HEK293 (cell line): ENCODE results near the gene GRHL3.

Experiments used
- CTCF ChIA-PET: fragments of 350-600 bp; formaldehyde crosslinking; extraction: SDS; loops from one replicate; lab custom pipeline; 2021; ENCODE audit warnings: antibody characterized with exemption; lab: Yijun Ruan, JAX
- POLR2A ChIA-PET: fragments of 300-600 bp; formaldehyde crosslinking; extraction: SDS; loops from one replicate; lab custom pipeline; 2020; ENCODE audit warnings: antibody characterized with exemption, inconsistent platforms; lab: Yijun Ruan, JAX
- H3K27ac ChIP-seq: fragments of 200-500 bp; sonication (Bioruptor generic); 2 replicates; pipeline ENCODE4 v1.5.1; 2014; ENCODE audit warnings: low read depth, low read length, control low read depth, inconsistent platforms; ENCODE audit errors: extremely low read depth
- H3K36me3 ChIP-seq, 2 experiments: fragments of 200-500 bp in 1 of 2; sonication (Bioruptor generic) in 1 of 2; 1 replicate in 1 of 2; 2 replicates in 1 of 2; pipeline ENCODE4 v1.5.1; 2014 to 2017; ENCODE audit warnings: inconsistent platforms in 2 of 2, low read length in 2 of 2; ENCODE audit not compliant: control insufficient read depth in 2 of 2, insufficient read depth in 1 of 2
- H3K4me1 ChIP-seq: fragments of 200-500 bp; sonication (Bioruptor generic); 2 replicates; pipeline ENCODE4 v1.5.1; 2014; ENCODE audit warnings: mild to moderate bottlenecking, low read length, inconsistent platforms; ENCODE audit not compliant: control insufficient read depth, insufficient read depth
- H3K4me3 ChIP-seq: 2 replicates; pipeline ENCODE4 v1.5.1; 2011; ENCODE audit warnings: low read depth, mild to moderate bottlenecking, control low read depth, low read length, moderate library complexity
- H3K9me3 ChIP-seq: fragments of 200-500 bp; sonication (Bioruptor generic); 2 replicates; pipeline ENCODE4 v1.5.1; 2014; ENCODE audit warnings: low read depth, low read length, inconsistent platforms; ENCODE audit not compliant: control insufficient read depth, insufficient read depth
- SCRT2 ChIP-seq: fragments of 450-650 bp; formaldehyde crosslinking; IDR thresholded peaks from 2 replicates; pipeline ENCODE4 v1.5.1; 2016; ENCODE audit warnings: missing biosample characterization, missing genetic modification characterization
- ZEB2 ChIP-seq: fragments of 450-650 bp; formaldehyde crosslinking; IDR thresholded peaks from 2 replicates; pipeline ENCODE4 v1.5.1; 2016; ENCODE audit warnings: missing biosample characterization, missing genetic modification characterization
- ZIC2 ChIP-seq: fragments of 450-650 bp; formaldehyde crosslinking; IDR thresholded peaks from 2 replicates; pipeline ENCODE4 v1.5.1; 2016; ENCODE audit warnings: missing biosample characterization, missing genetic modification characterization
- ZNF175 ChIP-seq: fragments of 450-650 bp; formaldehyde crosslinking; IDR thresholded peaks from 2 replicates; pipeline ENCODE4 v1.5.1; 2016; ENCODE audit warnings: missing biosample characterization, missing genetic modification characterization
- ZNF510 ChIP-seq: fragments of 450-650 bp; formaldehyde crosslinking; IDR thresholded peaks from 2 replicates; pipeline ENCODE4 v1.5.1; 2018; ENCODE audit warnings: mild to moderate bottlenecking, missing genetic modification characterization, missing biosample characterization; ENCODE audit not compliant: insufficient replicate concordance
- ZNF549 ChIP-seq: fragments of 450-650 bp; IDR thresholded peaks from 2 replicates; pipeline ENCODE4 v1.5.1; 2018; ENCODE audit warnings: missing biosample characterization, missing genetic modification characterization, mild to moderate bottlenecking, inconsistent platforms, moderate library complexity
- ZNF623 ChIP-seq: fragments of 450-650 bp; formaldehyde crosslinking; IDR thresholded peaks from 2 replicates; pipeline ENCODE4 v1.5.1; 2016; ENCODE audit warnings: missing biosample characterization, missing genetic modification characterization
- TF ChIP-seq, protein P1 (sequence below): fragments of 450-650 bp; formaldehyde crosslinking; conservative IDR thresholded peaks from 2 replicates; pipeline ENCODE4 v1.5.1; 2016; ENCODE audit warnings: low read depth, missing biosample characterization, missing genetic modification characterization
- TF ChIP-seq, protein P2 (sequence below): fragments of 450-650 bp; formaldehyde crosslinking; IDR thresholded peaks from 2 replicates; pipeline ENCODE4 v1.5.1; 2016; ENCODE audit warnings: missing biosample characterization, missing genetic modification characterization, borderline replicate concordance
- TF ChIP-seq, protein P3 (sequence below): fragments of 450-650 bp; formaldehyde crosslinking; IDR thresholded peaks from 2 replicates; pipeline ENCODE4 v1.5.1; 2016; ENCODE audit warnings: missing biosample characterization, missing genetic modification characterization
- TF ChIP-seq, protein P4 (sequence below): fragments of 450-650 bp; formaldehyde crosslinking; IDR thresholded peaks from 2 replicates; pipeline ENCODE4 v1.5.1; 2017; ENCODE audit warnings: missing biosample characterization, mild to moderate bottlenecking, missing genetic modification characterization, moderate library complexity

GRHL3 gene

DNA sequence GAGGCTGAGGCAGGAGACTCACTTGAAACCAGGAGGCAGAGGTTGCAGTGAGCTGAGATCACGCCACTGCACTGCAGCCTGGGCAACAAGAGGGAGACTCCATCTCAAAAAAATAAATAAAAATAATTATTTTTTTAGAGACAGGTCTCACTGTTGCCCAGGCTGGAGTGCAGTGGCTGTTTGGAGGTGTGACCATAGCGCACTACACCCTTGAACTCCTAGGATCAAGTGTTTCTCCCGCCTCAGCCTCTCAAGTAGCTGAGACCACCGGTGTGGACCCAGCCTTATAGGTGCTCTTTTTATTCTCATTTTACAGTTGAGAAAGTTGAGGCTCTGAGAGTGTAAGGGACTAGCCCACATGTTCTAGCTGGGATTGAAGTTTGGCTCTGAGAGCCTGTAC lies 15.6 kb upstream of the GRHL3 start (continued):
- TF ChIP-seq, protein P1, sequence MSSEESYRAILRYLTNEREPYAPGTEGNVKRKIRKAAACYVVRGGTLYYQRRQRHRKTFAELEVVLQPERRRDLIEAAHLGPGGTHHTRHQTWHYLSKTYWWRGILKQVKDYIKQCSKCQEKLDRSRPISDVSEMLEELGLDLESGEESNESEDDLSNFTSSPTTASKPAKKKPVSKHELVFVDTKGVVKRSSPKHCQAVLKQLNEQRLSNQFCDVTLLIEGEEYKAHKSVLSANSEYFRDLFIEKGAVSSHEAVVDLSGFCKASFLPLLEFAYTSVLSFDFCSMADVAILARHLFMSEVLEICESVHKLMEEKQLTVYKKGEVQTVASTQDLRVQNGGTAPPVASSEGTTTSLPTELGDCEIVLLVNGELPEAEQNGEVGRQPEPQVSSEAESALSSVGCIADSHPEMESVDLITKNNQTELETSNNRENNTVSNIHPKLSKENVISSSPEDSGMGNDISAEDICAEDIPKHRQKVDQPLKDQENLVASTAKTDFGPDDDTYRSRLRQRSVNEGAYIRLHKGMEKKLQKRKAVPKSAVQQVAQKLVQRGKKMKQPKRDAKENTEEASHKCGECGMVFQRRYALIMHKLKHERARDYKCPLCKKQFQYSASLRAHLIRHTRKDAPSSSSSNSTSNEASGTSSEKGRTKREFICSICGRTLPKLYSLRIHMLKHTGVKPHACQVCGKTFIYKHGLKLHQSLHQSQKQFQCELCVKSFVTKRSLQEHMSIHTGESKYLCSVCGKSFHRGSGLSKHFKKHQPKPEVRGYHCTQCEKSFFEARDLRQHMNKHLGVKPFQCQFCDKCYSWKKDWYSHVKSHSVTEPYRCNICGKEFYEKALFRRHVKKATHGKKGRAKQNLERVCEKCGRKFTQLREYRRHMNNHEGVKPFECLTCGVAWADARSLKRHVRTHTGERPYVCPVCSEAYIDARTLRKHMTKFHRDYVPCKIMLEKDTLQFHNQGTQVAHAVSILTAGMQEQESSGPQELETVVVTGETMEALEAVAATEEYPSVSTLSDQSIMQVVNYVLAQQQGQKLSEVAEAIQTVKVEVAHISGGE: no peak
- no peak for TF ChIP-seq ZNF549

DNA sequence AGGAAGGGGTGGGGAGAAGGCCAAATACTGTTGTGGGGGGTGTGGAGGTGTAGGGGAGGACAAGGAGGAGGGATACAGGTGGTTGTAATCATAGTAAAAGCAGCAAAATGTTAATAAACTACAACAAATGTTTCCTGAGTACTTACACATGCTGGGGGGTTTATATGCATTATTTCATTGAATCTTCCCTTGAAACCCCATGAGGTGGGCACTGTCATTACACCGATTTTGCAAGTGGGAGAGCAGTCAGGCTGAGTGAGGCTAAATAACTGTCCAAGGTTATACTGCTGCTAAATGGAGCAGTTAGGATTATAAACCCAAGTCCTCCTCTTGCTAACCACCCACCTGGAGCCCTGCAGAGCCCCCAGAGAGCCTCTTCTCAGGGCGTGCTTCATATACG lies 14.4 kb upstream of the GRHL3 start:
- no peak overlapping the region for H3K4me3 ChIP-seq
- TF ChIP-seq, protein P2, sequence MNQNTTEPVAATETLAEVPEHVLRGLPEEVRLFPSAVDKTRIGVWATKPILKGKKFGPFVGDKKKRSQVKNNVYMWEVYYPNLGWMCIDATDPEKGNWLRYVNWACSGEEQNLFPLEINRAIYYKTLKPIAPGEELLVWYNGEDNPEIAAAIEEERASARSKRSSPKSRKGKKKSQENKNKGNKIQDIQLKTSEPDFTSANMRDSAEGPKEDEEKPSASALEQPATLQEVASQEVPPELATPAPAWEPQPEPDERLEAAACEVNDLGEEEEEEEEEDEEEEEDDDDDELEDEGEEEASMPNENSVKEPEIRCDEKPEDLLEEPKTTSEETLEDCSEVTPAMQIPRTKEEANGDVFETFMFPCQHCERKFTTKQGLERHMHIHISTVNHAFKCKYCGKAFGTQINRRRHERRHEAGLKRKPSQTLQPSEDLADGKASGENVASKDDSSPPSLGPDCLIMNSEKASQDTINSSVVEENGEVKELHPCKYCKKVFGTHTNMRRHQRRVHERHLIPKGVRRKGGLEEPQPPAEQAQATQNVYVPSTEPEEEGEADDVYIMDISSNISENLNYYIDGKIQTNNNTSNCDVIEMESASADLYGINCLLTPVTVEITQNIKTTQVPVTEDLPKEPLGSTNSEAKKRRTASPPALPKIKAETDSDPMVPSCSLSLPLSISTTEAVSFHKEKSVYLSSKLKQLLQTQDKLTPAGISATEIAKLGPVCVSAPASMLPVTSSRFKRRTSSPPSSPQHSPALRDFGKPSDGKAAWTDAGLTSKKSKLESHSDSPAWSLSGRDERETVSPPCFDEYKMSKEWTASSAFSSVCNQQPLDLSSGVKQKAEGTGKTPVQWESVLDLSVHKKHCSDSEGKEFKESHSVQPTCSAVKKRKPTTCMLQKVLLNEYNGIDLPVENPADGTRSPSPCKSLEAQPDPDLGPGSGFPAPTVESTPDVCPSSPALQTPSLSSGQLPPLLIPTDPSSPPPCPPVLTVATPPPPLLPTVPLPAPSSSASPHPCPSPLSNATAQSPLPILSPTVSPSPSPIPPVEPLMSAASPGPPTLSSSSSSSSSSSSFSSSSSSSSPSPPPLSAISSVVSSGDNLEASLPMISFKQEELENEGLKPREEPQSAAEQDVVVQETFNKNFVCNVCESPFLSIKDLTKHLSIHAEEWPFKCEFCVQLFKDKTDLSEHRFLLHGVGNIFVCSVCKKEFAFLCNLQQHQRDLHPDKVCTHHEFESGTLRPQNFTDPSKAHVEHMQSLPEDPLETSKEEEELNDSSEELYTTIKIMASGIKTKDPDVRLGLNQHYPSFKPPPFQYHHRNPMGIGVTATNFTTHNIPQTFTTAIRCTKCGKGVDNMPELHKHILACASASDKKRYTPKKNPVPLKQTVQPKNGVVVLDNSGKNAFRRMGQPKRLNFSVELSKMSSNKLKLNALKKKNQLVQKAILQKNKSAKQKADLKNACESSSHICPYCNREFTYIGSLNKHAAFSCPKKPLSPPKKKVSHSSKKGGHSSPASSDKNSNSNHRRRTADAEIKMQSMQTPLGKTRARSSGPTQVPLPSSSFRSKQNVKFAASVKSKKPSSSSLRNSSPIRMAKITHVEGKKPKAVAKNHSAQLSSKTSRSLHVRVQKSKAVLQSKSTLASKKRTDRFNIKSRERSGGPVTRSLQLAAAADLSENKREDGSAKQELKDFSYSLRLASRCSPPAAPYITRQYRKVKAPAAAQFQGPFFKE: no peak
- TF ChIP-seq ZNF623 (tag by site-specific recombination) (no peak), SCRT2 (tag by site-specific recombination) (0 out of 2 replicates have a peak, but pooled peaks have one; percentile 11), ZNF175 (tag by site-specific recombination) (no peak), ZIC2 (tag by site-specific recombination) (no peak), ZNF510 (tag by site-specific recombination) (no peak), ZEB2 (tag by site-specific recombination) (no peak)
- TF ChIP-seq, protein P3, sequence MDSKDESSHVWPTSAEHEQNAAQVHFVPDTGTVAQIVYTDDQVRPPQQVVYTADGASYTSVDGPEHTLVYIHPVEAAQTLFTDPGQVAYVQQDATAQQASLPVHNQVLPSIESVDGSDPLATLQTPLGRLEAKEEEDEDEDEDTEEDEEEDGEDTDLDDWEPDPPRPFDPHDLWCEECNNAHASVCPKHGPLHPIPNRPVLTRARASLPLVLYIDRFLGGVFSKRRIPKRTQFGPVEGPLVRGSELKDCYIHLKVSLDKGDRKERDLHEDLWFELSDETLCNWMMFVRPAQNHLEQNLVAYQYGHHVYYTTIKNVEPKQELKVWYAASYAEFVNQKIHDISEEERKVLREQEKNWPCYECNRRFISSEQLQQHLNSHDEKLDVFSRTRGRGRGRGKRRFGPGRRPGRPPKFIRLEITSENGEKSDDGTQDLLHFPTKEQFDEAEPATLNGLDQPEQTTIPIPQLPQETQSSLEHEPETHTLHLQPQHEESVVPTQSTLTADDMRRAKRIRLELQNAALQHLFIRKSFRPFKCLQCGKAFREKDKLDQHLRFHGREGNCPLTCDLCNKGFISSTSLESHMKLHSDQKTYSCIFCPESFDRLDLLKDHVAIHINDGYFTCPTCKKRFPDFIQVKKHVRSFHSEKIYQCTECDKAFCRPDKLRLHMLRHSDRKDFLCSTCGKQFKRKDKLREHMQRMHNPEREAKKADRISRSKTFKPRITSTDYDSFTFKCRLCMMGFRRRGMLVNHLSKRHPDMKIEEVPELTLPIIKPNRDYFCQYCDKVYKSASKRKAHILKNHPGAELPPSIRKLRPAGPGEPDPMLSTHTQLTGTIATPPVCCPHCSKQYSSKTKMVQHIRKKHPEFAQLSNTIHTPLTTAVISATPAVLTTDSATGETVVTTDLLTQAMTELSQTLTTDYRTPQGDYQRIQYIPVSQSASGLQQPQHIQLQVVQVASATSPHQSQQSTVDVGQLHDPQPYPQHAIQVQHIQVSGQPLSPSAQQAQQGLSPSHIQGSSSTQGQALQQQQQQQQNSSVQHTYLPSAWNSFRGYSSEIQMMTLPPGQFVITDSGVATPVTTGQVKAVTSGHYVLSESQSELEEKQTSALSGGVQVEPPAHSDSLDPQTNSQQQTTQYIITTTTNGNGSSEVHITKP (tag by site-specific recombination): peak; percentile 86
- TF ChIP-seq, protein P4, sequence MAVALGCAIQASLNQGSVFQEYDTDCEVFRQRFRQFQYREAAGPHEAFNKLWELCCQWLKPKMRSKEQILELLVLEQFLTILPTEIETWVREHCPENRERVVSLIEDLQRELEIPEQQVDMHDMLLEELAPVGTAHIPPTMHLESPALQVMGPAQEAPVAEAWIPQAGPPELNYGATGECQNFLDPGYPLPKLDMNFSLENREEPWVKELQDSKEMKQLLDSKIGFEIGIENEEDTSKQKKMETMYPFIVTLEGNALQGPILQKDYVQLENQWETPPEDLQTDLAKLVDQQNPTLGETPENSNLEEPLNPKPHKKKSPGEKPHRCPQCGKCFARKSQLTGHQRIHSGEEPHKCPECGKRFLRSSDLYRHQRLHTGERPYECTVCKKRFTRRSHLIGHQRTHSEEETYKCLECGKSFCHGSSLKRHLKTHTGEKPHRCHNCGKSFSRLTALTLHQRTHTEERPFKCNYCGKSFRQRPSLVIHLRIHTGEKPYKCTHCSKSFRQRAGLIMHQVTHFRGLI: no peak
- TF ChIP-seq, all 188 proteins: peak for 2
- Histone ChIP-seq H3K9me3 (no peaks in the 10 kb centered on the region), H3K27ac (no peak overlapping the region), H3K4me1 (no peaks in the 10 kb centered on the region), H3K36me3 (no peaks in the 10 kb centered on the region)
- POLR2A ChIA-PET: no interaction called here
- CTCF ChIA-PET: interaction anchor here (0.6 to 3.9 kb wide), 4 partner anchors 16 to 154 kb away, joined by 3 to 17 read pairs (median 4); no protein-coding TSS in a partner anchor
